Ovary (tissue), 3 donors: Measurements from ENCODE around the gene GLO1.
A peak's percentile ranks its signal among the peaks of the same experiment; 100 is the strongest.

Experiments used
- EP300 ChIP-seq: sonication (generic); formaldehyde crosslinking; IDR thresholded peaks from one replicate; pipeline ENCODE4 v1.6.1; 2017; ENCODE audit warnings: antibody characterized with exemption
- POLR2A ChIP-seq: fragments of 450-650 bp; IDR thresholded peaks from one replicate; pipeline ENCODE4 v1.6.1; 2017; ENCODE audit warnings: antibody characterized with exemption, mild to moderate bottlenecking, moderate library complexity
- TF ChIP-seq, protein P1 (sequence below), 3 donors: fragments of 450-650 bp in 2 of 3; fragments of 200-600 bp in 1 of 3; IDR thresholded peaks; one replicate each; pipeline versions ENCODE4 v1.5.1 to v1.8.0; 2016 to 2022; ENCODE audit warnings: antibody characterized with exemption in 3 of 3, mild to moderate bottlenecking in 1 of 3
- donor health status: DM: no; HTN: no; CAD: no.

DNA sequence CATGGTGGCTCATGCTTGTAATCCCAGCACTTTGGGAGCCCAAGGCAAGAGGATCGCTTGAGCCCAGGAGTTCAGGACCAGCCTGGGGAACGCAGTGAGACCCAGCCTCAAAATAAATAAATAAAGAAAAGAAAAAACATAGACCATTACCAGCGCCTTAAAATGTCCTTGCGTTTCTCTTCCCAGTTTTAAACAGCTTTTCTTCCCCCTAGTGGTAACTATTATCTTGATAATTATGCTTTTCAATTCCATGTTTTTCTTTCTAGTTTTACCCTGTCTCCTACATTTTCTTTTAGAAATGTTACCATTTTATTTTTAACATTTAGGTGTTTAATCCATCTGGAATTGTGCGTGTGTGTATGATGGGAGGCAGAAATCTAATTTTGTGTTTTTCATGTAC lies 36.6 kb upstream of the GLO1 start:
- TF ChIP-seq, protein P1, sequence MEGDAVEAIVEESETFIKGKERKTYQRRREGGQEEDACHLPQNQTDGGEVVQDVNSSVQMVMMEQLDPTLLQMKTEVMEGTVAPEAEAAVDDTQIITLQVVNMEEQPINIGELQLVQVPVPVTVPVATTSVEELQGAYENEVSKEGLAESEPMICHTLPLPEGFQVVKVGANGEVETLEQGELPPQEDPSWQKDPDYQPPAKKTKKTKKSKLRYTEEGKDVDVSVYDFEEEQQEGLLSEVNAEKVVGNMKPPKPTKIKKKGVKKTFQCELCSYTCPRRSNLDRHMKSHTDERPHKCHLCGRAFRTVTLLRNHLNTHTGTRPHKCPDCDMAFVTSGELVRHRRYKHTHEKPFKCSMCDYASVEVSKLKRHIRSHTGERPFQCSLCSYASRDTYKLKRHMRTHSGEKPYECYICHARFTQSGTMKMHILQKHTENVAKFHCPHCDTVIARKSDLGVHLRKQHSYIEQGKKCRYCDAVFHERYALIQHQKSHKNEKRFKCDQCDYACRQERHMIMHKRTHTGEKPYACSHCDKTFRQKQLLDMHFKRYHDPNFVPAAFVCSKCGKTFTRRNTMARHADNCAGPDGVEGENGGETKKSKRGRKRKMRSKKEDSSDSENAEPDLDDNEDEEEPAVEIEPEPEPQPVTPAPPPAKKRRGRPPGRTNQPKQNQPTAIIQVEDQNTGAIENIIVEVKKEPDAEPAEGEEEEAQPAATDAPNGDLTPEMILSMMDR (IDR thresholded peaks at IDR 0.05) = peak in 1 of 3 donors; percentile 20
- no peak for TF ChIP-seq POLR2A
- TF ChIP-seq EP300 = no peak
